ENCODE measurements around the gene ATP6V1C2. TPM values are rescaled to one million over a fixed set of nuclear protein-coding genes. Genes with fewer than 3 reads are reported as not detected.

The ATP6V1C2 gene
- total and polyA plus RNA-seq, 9 of the 15 experiments (the other 6 are each of a cell fraction or from before 2014, with no cell fraction given), result 0.01 to 0.31 (median 0.10) TPM; not detected in 4

DNA sequence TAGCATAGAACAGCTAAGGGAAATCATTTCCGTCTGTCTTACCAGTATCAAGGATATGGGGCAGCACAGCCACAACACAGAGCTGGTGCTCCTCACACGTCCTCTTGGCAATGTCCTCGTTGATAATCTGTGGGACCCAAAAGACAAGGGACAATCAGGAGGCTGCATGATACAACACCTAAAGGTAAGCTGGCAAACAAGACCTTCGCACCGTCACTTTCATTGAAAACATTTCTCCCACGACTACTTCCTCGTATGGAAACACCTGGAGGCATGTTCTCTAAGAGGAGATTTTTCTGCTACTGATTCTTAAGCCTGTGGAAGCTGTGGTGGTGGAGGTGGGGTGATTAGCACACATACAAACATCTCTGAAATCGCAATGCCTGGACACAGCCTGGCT lies 67.4 kb downstream of the ATP6V1C2 start:
- Histone ChIP-seq H3K4me3 (no peak overlapping the region), H3K27ac (ENCODE audit: extremely low read depth, low read depth, low read length) (no peak overlapping the region), H3K9me3 (replicated peaks; ENCODE audit: control insufficient read depth, insufficient read depth, low read depth, low read length) (no peaks in the 10 kb centered on the region), H3K4me1 (replicated peaks in 1 of 2; ENCODE audit: control insufficient read depth in 2 of 2, insufficient read depth in 2 of 2, low read length in 2 of 2) (no peaks in the 10 kb centered on the region), H3K9ac (ENCODE audit: insufficient read depth in 1 of 2, low read depth in 2 of 2, low read length in 2 of 2) (no peak overlapping the region), H3K4me2 (ENCODE audit: insufficient read depth, low read length) (no peak overlapping the region), H3K36me3 (ENCODE audit: control insufficient read depth, insufficient read depth, low read length) (peaks cover 99% of the 10 kb centered on the region), H3K27me3 (ENCODE audit: control insufficient read depth in 2 of 2, insufficient read depth in 2 of 2, low read length in 2 of 2) (no peaks in the 10 kb centered on the region), H3K9me1 (ENCODE audit: control insufficient read depth, insufficient read depth, low read length) (no peaks in the 10 kb centered on the region), H3K79me2 (ENCODE audit: control insufficient read depth, insufficient read depth, low read length) (peaks cover 3% of the 10 kb centered on the region; the same call in 1 of the 3 replicates), H2AFZ (ENCODE audit: low read depth, low read length) (no peak overlapping the region), H4K20me1 (replicated peaks; ENCODE audit: control insufficient read depth, insufficient read depth, low read length) (no peaks in the 10 kb centered on the region; the same call in none of the 2 replicates)
- intact Hi-C loops (cut with micrococcal nuclease), result no loop called here
- in situ Hi-C loops (cut with MboI), result no loop called here
- ChIA-PET POLR2A (interaction anchor here (0.6 to 1.4 kb wide), 6 partner anchors 10 to 39 kb away, joined by 3 to 5 read pairs (median 4); partner anchors contain the start of gene PDIA6), CTCF (ENCODE audit: low intra/inter-chr PET ratio) (no interaction called here)
- ATAC-seq (no peak), FAIRE-seq (no peak), DNase-seq (ENCODE audit: extremely low read depth in 1 of 4, low spot score in 3 of 4) (no peak)
- BruUV-seq (replicated peaks), result no TSS peak
- 84% methylated on average over 8 of the region's 8 CpGs for WGBS (ENCODE audit: insufficient coverage, low coverage, missing lambda C conversion rate)
- TF ChIP-seq KLF13 (tag; IDR thresholded peaks at IDR 0.05; ENCODE audit: borderline replicate concordance, low read depth), result no peak
- no peak for TF ChIP-seq ZNF224 (CRISPR knock-in tag; IDR thresholded peaks at IDR 0.05)
- TF ChIP-seq TEAD1 (CRISPR knock-in tag; IDR thresholded peaks at IDR 0.05), result no peak
- TF ChIP-seq SPI1 (IDR thresholded peaks at IDR 0.05; ENCODE audit: borderline replicate concordance, low read depth, low read length), result no peak
- TF ChIP-seq KDM5B (IDR thresholded peaks at IDR 0.05; ENCODE audit: insufficient replicate concordance, low read depth, low read length), result no peak
- TF ChIP-seq, protein P1, sequence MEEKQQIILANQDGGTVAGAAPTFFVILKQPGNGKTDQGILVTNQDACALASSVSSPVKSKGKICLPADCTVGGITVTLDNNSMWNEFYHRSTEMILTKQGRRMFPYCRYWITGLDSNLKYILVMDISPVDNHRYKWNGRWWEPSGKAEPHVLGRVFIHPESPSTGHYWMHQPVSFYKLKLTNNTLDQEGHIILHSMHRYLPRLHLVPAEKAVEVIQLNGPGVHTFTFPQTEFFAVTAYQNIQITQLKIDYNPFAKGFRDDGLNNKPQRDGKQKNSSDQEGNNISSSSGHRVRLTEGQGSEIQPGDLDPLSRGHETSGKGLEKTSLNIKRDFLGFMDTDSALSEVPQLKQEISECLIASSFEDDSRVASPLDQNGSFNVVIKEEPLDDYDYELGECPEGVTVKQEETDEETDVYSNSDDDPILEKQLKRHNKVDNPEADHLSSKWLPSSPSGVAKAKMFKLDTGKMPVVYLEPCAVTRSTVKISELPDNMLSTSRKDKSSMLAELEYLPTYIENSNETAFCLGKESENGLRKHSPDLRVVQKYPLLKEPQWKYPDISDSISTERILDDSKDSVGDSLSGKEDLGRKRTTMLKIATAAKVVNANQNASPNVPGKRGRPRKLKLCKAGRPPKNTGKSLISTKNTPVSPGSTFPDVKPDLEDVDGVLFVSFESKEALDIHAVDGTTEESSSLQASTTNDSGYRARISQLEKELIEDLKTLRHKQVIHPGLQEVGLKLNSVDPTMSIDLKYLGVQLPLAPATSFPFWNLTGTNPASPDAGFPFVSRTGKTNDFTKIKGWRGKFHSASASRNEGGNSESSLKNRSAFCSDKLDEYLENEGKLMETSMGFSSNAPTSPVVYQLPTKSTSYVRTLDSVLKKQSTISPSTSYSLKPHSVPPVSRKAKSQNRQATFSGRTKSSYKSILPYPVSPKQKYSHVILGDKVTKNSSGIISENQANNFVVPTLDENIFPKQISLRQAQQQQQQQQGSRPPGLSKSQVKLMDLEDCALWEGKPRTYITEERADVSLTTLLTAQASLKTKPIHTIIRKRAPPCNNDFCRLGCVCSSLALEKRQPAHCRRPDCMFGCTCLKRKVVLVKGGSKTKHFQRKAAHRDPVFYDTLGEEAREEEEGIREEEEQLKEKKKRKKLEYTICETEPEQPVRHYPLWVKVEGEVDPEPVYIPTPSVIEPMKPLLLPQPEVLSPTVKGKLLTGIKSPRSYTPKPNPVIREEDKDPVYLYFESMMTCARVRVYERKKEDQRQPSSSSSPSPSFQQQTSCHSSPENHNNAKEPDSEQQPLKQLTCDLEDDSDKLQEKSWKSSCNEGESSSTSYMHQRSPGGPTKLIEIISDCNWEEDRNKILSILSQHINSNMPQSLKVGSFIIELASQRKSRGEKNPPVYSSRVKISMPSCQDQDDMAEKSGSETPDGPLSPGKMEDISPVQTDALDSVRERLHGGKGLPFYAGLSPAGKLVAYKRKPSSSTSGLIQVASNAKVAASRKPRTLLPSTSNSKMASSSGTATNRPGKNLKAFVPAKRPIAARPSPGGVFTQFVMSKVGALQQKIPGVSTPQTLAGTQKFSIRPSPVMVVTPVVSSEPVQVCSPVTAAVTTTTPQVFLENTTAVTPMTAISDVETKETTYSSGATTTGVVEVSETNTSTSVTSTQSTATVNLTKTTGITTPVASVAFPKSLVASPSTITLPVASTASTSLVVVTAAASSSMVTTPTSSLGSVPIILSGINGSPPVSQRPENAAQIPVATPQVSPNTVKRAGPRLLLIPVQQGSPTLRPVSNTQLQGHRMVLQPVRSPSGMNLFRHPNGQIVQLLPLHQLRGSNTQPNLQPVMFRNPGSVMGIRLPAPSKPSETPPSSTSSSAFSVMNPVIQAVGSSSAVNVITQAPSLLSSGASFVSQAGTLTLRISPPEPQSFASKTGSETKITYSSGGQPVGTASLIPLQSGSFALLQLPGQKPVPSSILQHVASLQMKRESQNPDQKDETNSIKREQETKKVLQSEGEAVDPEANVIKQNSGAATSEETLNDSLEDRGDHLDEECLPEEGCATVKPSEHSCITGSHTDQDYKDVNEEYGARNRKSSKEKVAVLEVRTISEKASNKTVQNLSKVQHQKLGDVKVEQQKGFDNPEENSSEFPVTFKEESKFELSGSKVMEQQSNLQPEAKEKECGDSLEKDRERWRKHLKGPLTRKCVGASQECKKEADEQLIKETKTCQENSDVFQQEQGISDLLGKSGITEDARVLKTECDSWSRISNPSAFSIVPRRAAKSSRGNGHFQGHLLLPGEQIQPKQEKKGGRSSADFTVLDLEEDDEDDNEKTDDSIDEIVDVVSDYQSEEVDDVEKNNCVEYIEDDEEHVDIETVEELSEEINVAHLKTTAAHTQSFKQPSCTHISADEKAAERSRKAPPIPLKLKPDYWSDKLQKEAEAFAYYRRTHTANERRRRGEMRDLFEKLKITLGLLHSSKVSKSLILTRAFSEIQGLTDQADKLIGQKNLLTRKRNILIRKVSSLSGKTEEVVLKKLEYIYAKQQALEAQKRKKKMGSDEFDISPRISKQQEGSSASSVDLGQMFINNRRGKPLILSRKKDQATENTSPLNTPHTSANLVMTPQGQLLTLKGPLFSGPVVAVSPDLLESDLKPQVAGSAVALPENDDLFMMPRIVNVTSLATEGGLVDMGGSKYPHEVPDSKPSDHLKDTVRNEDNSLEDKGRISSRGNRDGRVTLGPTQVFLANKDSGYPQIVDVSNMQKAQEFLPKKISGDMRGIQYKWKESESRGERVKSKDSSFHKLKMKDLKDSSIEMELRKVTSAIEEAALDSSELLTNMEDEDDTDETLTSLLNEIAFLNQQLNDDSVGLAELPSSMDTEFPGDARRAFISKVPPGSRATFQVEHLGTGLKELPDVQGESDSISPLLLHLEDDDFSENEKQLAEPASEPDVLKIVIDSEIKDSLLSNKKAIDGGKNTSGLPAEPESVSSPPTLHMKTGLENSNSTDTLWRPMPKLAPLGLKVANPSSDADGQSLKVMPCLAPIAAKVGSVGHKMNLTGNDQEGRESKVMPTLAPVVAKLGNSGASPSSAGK (IDR thresholded peaks at IDR 0.05), result no peak
- no peak for TF ChIP-seq SAP30 (IDR thresholded peaks at IDR 0.05; ENCODE audit: borderline replicate concordance, insufficient read depth, low read depth, low read length, poor library complexity, severe bottlenecking)

Data from K562 (cell line).